Pancreas (tissue), 10 donors: ENCODE measurements around the gene TSNAX. TPM values are rescaled to one million over a fixed set of nuclear protein-coding genes. Genes with fewer than 3 reads are reported as not detected.
A peak's percentile ranks its signal among the peaks of the same experiment; 100 is the strongest.

Source experiments
- ATAC-seq, 4 donors: fragments of 200-7000 bp; cut with Tn5 transposase; one replicate each; pipeline versions ENCODE4 v1.8.0 to v1.9.1; 2020; ENCODE audit warnings: mild to moderate bottlenecking in 4 of 4, moderate library complexity in 4 of 4
- DNase-seq, 6 donors: peaks; one replicate each; pipeline ENCODE4 v3.0.0-alpha.2; 2020
- FAIRE-seq: peaks from 2 replicates; lab custom pipeline; 2012; peaks lifted over from hg19 to GRCh38; lab: Jason Lieb, UNC
- H3K27ac ChIP-seq, 4 donors: fragments of 200-600 bp; sonication (generic); 1 replicate in 3 of 4; 2 replicates in 1 of 4; pipeline versions ENCODE4 v1.5.0 to v1.8.0; 2020
- H3K27me3 ChIP-seq, 4 donors: fragments of 200-600 bp; one replicate each; pipeline ENCODE4 v1.8.0; 2021
- H3K36me3 ChIP-seq, 3 donors: fragments of 200-600 bp; sonication (generic) in 1 of 3; one replicate each; pipeline versions ENCODE4 v1.5.0 to v1.8.0; 2020 to 2021
- H3K4me1 ChIP-seq, 3 donors: fragments of 200-600 bp; one replicate each; pipeline ENCODE4 v1.8.0; 2021
- H3K4me3 ChIP-seq, 4 donors: fragments of 200-600 bp; sonication (generic) in 2 of 4; one replicate each; pipeline versions ENCODE4 v1.5.0 to v1.8.0; 2020 to 2021
- H3K9me3 ChIP-seq, 4 donors: fragments of 200-600 bp; one replicate each; pipeline ENCODE4 v1.8.0; 2021
- CTCF ChIP-seq, 4 donors: fragments of 200-600 bp; sonication (generic) in 3 of 4; IDR thresholded peaks; one replicate each; pipeline versions ENCODE4 v1.5.0 to v1.8.0; 2021; ENCODE audit warnings: antibody characterized with exemption in 4 of 4
- WGBS, 2 donors: extraction: QIAGEN DNeasy Blood & Tissue Kit; methylation state at CpG; one replicate each; pipeline ENCODE4 v1.1.7; 2013; 5-methylcytosine and 5-hydroxymethylcytosine counted together
- intact Hi-C, 3 donors: fragments of 100-400 bp; cut with DNase I; formaldehyde crosslinking; loops; one replicate each; pipeline versions ENCODE4 v1.11.1 to v1.14.2; 2022
- polyA plus RNA-seq, 2 donors: library from polyadenylated mRNA; stranded (reverse); fragments of 200-250 nt; gene quantifications; one replicate each; pipeline ENCODE4 v1.2.3, GENCODE V29; 2013
- total RNA-seq, 6 donors: library from RNA; stranded (reverse); fragmentation: NEBNext Ultra II Directional in 4 of 6; extraction: Animal tissue kit (Norgen Biotek cat#: 25700) in 4 of 6; gene quantifications; one replicate each; pipeline versions ENCODE4 v1.2.1 to v1.2.4, GENCODE V29; 2021 to 2023
- donor health status: healthy with polysubstance abuse.
- donor health status: DM: no; HTN: no; CAD: no; lungs with moderate emphysema.
- donor health status: DM: no; HTN: no; CAD: no.
- donor health status: control.
- donor health status: control.
- donor health status: Bipolar disorder and iron deficiency.
- donor health status: DM: yes; HTN: yes; CAD: no.
- donor health status: DM: no; HTN: no; CAD: no.
- donor health status: DM: no; HTN: no; CAD: no.
- donor health status: DM: yes; HTN: yes; CAD: no.

Gene TSNAX
- total and polyA plus RNA-seq, 8 donors: 5.1 to 18.2 (median 14.7) TPM

- ATAC-seq: no peak
- TF ChIP-seq CTCF (IDR thresholded peaks at IDR 0.05): no peak
- H3K4me1 ChIP-seq: peaks cover 0 to 8% (median 0%) of the 10 kb centered on the region in 3 donors
- no peaks in the 10 kb centered on the region for H3K36me3 ChIP-seq
- no peak overlapping the region for H3K4me3 ChIP-seq
- WGBS, 2 donors: 25 to 34% methylated on average over 5 of the region's 5 CpGs
- no peaks in the 10 kb centered on the region for H3K9me3 ChIP-seq
- H3K27ac ChIP-seq: no peak overlapping the region
- no peaks in the 10 kb centered on the region for H3K27me3 ChIP-seq
- intact Hi-C loops: no loop called here
- no peak for FAIRE-seq
- DNase-seq: no peak
Observed at GRCh38 chr1:231601824-231602672, 73.6 kb downstream of the TSNAX start.

GRCh38 chr1:231602673-231602984, 74.2 kb downstream of the TSNAX start:
- no peak for TF ChIP-seq CTCF (IDR thresholded peaks at IDR 0.05)
- no peaks in the 10 kb centered on the region for H3K36me3 ChIP-seq
- H3K4me3 ChIP-seq: no peak overlapping the region
- FAIRE-seq (no peak), DNase-seq (no peak), ATAC-seq (no peak)
- peaks cover 0 to 8% (median 0%) of the 10 kb centered on the region in 3 donors for H3K4me1 ChIP-seq
- H3K27ac ChIP-seq: no peak overlapping the region
- WGBS, 2 donors: 80 to 87% methylated on average over 4 of the region's 4 CpGs
- no peaks in the 10 kb centered on the region for H3K9me3 ChIP-seq
- H3K27me3 ChIP-seq: no peaks in the 10 kb centered on the region
- intact Hi-C loops: no loop called here

- H3K27me3 ChIP-seq: no peaks in the 10 kb centered on the region
- intact Hi-C loops: no loop called here
- peak in 2 of 6 donors; percentile 5 to 27 for DNase-seq
- peak; percentile 90 for FAIRE-seq
- no peaks in the 10 kb centered on the region for H3K36me3 ChIP-seq
- H3K27ac ChIP-seq: no peak overlapping the region
- no peaks in the 10 kb centered on the region for H3K9me3 ChIP-seq
- H3K4me3 ChIP-seq: peak overlapping the region in 3 of 4 donors; percentile 5 to 35 (median 31)
- peaks cover 0 to 8% (median 0%) of the 10 kb centered on the region in 3 donors for H3K4me1 ChIP-seq
- peak; percentile 34 to 88 (median 62) for TF ChIP-seq CTCF (IDR thresholded peaks at IDR 0.05)
- ATAC-seq: peak; percentile 80 to 93 (median 88)
- WGBS, 2 donors: 20 to 22% methylated on average over 8 of the region's 8 CpGs
Observed at GRCh38 chr1:231603598-231604275, 75.3 kb downstream of the TSNAX start.

GRCh38 chr1:231604276-231604621, 75.8 kb downstream of the TSNAX start:
- FAIRE-seq (no peak), ATAC-seq (no peak), DNase-seq (no peak)
- TF ChIP-seq CTCF (IDR thresholded peaks at IDR 0.05): peak in 1 of 4 donors; percentile 0
- Histone ChIP-seq H3K27ac (no peak overlapping the region), H3K27me3 (no peaks in the 10 kb centered on the region), H3K4me3 (no peak overlapping the region), H3K36me3 (no peaks in the 10 kb centered on the region), H3K9me3 (no peaks in the 10 kb centered on the region), H3K4me1 (peaks cover 0 to 8% (median 0%) of the 10 kb centered on the region in 3 donors)
- 52 to 55% methylated on average over 2 of the region's 2 CpGs for WGBS, 2 donors
- intact Hi-C loops: no loop called here
